ENCODE results near the gene USP6NL. TPM values are rescaled to one million over a fixed set of nuclear protein-coding genes. Genes with fewer than 3 reads are reported as not detected.

Gene USP6NL
- total RNA-seq, 2 experiments from 2014 or later = 2.3 to 2.7 TPM

DNA sequence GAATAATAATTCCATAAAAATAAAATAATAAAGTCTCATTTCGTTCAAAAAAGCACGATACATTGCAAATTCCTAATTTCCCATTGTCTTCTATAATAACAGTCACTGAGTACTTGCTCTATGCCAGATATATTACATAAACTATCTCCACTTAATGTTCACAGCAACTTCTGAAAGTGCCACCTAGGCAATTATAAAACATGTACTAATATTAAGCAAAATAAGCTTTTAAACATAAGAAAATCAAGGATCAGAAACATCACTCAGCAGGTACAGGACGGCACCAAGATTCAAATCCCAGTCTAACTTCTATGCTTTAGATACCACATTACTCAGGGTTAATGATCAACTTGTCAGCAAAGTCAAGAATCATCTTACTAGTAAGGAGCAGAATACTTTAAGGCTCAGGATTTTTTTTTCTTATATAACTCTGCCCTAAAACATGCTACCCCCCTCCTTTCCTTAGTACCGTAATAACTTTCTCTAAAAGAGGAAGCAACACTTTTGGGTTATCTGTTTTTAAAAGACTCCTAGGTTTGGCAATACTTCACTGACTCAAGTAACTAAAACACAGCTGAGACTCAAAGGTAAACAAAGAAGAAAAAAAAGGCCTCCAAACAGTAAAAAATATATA is 51.3 kb downstream of the USP6NL start:
- ChIA-PET CTCF (no interaction called here), POLR2A (no interaction called here)

GRCh38 chr10:11557967-11558366 is 53.5 kb downstream of the USP6NL start:
- CTCF ChIA-PET = no interaction called here
- POLR2A ChIA-PET = no interaction called here

DNA sequence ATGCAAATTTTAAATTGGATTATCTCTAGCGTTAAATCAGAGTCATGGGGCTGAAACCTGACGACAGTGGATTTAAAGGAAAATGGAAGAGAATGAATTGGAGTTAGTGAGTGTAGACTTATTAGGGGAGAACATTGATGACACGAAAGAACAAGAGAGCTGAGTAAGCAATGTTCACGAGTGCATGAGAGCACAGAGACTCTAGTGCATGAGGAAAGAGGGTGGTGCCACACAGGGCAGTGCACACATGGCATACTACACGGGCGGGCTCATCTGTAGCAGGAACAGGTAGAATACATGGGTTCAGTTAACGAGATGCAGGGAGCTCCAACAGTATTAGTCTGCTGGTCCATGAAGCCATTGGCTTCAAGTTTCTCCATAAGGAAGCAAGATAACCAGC is 53.9 kb downstream of the USP6NL start:
- POLR2A ChIA-PET = no interaction called here
- CTCF ChIA-PET = no interaction called here

DNA sequence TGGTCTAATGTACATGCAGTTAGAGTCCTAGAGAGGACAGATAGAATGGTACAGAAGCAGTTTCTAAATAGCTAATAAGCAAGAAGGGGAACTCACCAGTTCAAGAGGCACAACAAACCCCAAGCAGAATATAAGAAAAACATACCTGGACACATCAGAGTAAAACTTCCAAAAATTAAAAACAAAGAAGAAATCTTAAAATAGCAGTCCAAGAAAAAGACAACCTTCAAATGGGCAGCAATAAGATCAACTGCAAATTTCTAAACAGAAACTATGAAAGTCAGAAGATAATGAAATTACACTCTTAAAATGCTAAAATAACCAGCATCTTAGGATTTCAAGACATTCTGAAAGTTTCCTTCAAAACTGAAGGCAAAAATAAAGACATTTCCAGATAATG is 55.9 kb downstream of the USP6NL start:
- ChIA-PET CTCF (no interaction called here), POLR2A (no interaction called here)

GRCh38 chr10:11553773-11554381 is 57.6 kb downstream of the USP6NL start:
- ChIA-PET CTCF (interaction anchor here (1.2 kb wide), 1 partner anchor 204 kb away, joined by 4 read pairs; no protein-coding TSS in a partner anchor), POLR2A (no interaction called here)

GRCh38 chr10:11551916-11552602 is 59.4 kb downstream of the USP6NL start:
- POLR2A ChIA-PET = interaction anchor here (0.5 kb wide), 1 partner anchor 60 kb away, joined by 3 read pairs; no protein-coding TSS in a partner anchor

DNA sequence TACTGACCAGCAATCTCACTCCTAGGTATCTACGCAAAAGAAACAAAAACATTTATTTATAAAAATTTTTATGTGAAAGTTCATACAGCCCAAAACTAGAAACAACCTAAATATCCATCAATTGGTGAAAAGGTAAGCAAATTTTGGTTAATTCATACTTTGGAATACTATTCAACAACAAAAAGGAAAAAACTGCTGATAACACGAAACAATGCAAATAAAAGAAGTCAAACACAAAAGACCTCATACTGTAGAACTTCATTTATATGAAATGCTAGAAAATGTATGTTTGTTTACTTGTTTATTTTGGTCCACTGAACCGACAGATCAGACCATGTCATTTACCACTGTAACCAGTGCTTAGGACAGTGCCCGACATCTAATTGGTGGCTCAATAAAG is 60.3 kb downstream of the USP6NL start:
- ChIA-PET CTCF (interaction anchor here (1.1 kb wide), 1 partner anchor 664 kb away, joined by 3 read pairs; no protein-coding TSS in a partner anchor), POLR2A (no interaction called here)

More at GRCh38 chr10:11551916-11552602, 59.4 kb downstream of the USP6NL start:
- CTCF ChIA-PET = interaction anchor here (1.1 kb wide), 1 partner anchor 663 kb away, joined by 3 read pairs; no protein-coding TSS in a partner anchor

DNA sequence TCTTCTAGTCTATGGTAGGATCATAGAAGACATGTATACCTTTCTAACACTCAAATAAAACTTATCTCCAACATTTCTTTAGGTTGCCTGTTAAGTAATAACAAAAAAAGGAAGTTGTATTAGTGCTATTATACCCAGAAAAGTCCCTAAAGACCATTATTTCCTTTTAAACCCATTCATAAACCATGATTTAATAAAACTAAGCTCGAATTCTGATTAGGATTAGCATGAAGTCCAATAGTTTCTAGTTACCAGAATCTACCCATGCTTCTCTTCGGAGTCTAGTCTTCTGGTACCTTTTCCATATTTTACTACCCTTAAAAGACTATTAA is 62.7 kb downstream of the USP6NL start:
- ChIA-PET CTCF (interaction anchor here (1.0 kb wide), 1 partner anchor 29 kb away, joined by 3 read pairs; no protein-coding TSS in a partner anchor), POLR2A (no interaction called here)

DNA sequence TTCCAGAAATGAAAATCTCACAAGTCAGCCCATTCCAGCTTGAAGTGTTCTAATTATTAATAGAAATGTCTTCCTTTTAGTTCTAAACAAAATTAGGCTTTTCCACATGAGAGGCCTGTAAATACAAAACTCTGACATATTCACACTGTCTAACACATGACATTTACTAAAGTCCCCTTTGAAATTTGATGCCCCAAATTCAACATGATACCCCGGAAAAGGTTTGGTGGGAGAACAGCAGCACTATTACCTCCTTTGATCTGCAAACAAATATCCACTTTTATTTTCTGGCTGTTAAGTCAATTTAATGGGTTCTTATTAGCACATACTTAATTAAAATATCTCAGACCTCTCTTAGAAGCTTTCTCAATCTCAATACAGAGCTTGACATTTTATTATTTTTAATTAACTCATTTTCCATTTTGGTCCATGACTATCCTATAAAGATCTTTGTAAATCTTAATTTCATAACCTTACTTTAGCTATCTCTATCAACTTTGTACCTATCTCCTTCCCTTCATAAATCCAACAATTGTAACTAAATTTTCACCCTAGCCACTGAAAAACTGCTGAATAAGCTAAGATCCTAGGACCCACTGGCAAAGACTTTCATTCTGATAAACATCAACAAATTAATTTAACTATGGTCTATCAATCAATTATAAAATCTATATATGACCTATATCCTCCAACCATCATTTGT is 63.2 kb downstream of the USP6NL start:
- POLR2A ChIA-PET = no interaction called here
- CTCF ChIA-PET = interaction anchor here (1.0 kb wide), 1 partner anchor 30 kb away, joined by 3 read pairs; no protein-coding TSS in a partner anchor

DNA sequence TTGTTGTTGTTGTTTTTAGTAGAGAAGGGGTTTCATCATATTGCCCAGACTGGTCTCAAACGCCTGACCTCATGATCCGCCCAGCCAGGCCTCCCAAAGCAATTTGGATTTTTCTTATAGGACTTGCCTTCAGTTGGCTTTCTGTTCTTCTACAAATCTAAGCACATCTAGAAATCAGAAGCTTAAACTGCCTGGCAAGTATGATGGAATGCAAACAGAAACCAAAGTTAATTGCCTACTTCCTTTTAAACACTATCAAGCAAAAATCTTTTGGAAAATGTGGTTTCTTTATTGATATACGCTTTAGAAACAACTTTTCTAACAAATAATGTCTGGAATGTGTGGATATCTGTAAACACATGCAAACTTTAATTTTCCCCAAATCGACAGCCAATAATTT is 64.9 kb downstream of the USP6NL start:
- CTCF ChIA-PET = no interaction called here
- POLR2A ChIA-PET = no interaction called here

DNA sequence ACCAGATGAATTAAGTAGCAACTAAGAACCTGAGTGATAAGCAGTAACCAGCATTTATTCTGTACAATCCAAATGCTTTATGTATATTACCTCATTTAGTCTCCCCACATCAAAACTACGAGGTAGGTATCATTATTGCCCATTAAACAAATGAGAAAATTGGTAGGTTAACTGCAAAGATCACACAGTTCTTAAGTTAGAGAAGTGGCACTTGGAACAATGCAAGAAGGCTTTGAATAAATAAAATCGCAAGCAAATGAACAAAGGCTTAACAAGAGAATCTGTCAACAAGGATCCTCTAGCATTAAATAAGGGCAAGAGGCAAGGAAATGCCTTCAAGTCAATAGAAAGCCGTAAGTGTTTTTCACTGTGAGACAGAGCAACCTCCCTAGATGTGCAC is 70.2 kb downstream of the USP6NL start:
- POLR2A ChIA-PET = no interaction called here
- CTCF ChIA-PET = no interaction called here

- CTCF ChIA-PET = no interaction called here
- POLR2A ChIA-PET = no interaction called here
These were observed 72.1 kb downstream of the USP6NL start for GRCh38 chr10:11539191-11539868.

- POLR2A ChIA-PET = no interaction called here
- CTCF ChIA-PET = no interaction called here
These were observed 72.6 kb downstream of the USP6NL start for GRCh38 chr10:11538834-11539190.

- CTCF ChIA-PET = no interaction called here
- POLR2A ChIA-PET = no interaction called here
These were observed 75.2 kb downstream of the USP6NL start for GRCh38 chr10:11536228-11536627.

- POLR2A ChIA-PET = no interaction called here
These were observed 76.0 kb downstream of the USP6NL start for GRCh38 chr10:11535346-11535959.

GRCh38 chr10:11533328-11533781 is 78.1 kb downstream of the USP6NL start:
- POLR2A ChIA-PET = no interaction called here
- CTCF ChIA-PET = interaction anchor here (2.2 kb wide), 1 partner anchor 225 kb away, joined by 4 read pairs; no protein-coding TSS in a partner anchor

More at GRCh38 chr10:11535346-11535959, 76.0 kb downstream of the USP6NL start:
- CTCF ChIA-PET = no interaction called here

GRCh38 chr10:11532306-11532705 is 79.1 kb downstream of the USP6NL start:
- ChIA-PET POLR2A (no interaction called here), CTCF (interaction anchor here (2.2 kb wide), 1 partner anchor 226 kb away, joined by 4 read pairs; no protein-coding TSS in a partner anchor)

DNA sequence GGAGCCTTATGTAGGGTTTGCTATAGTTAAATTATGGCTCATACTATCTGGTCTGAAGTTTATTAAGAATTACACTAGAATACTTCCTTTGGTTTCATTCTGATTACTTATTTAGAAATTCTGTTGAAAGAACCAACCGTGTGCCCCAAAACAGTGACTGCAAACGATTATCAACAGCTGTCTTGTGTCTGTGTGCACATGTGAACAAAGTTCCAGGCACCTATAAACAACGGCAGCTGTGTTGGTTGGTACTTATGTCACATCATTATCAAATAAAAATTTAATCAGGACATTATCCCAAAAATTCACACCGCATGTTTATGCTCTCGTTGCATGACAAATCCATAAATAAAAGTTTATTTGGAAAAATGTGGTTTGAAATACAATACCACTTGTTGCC is 80.6 kb downstream of the USP6NL start:
- ChIA-PET CTCF (no interaction called here), POLR2A (no interaction called here)

- CTCF ChIA-PET = interaction anchor here (0.6 kb wide), 1 partner anchor 28 kb away, joined by 4 read pairs; no protein-coding TSS in a partner anchor
- POLR2A ChIA-PET = interaction anchor here (0.6 kb wide), 1 partner anchor 1341 kb away, joined by 3 read pairs; no protein-coding TSS in a partner anchor
These were observed 82.1 kb downstream of the USP6NL start for GRCh38 chr10:11529276-11529903.

All from activated CD8-positive, alpha-beta memory T cell treated with anti-CD3 and anti-CD28 coated beads for 36 hours (primary cell).